NCI-H510A (cell line): Measurements from ENCODE around the gene ESYT2.
"Not testable (repeated sequence)": the region's sequence is repeated elsewhere in the genome, so short reads cannot be mapped to it uniquely, and the experiment has no call there.

Experiments used
- DNase-seq: peaks from one replicate; lab custom pipeline; 2025; lab: John Stamatoyannopoulos, UW

Gene ESYT2

GRCh38 chr7:158856883-158857668 is 27.8 kb upstream of the ESYT2 start:
- no peak for DNase-seq

DNA sequence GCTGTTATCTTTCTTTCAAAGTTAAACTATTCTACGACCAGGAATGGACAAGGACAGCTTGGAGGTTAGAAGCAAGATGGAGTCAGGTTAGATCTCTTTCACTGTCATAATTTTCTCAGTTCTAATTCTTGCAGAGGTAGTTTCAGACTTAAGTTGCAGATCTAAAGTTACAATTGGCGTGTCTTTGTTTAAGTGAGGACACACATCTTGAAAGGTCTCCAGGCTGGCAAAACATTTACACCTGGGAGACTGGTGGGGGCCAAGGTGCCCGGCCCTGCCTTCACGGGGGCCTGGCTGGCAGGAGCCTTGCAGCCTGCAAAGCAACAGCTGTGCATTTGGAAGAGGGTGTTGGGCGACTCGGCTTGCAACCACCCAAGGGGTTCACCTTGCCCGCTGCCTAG is 25.4 kb upstream of the ESYT2 start:
- no peak for DNase-seq

DNA sequence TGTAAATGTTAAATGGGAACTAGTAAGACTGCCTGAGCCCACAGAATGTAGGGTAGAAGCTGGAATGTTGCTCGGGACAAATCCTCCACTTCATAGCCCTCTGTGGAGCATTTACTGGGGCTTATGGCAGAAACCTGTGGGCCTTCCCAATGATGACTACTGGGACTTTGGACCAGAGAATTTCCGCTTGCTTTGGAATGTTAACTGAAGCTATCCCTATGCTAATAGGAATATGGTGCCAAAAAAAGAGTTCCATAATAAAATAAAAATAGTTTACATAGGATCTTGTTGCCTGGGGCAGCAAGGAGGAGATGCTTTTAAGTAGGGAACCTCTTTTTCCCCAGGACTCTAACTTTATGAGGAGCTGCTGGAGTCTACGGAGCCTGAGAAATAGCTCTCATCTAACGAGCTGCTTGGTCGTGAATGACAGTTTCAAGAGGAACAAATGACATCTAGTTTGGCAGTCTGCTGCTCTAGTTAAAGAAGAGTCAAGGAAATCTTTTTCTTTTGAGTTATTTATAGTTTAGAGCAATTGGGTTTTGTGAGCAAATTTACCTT is 21.3 kb upstream of the ESYT2 start:
- DNase-seq = no peak

- DNase-seq = peak; percentile 90
These were observed 20.6 kb upstream of the ESYT2 start for GRCh38 chr7:158849768-158850544.

GRCh38 chr7:158849442-158849767 is 20.1 kb upstream of the ESYT2 start:
- DNase-seq = no peak

DNA sequence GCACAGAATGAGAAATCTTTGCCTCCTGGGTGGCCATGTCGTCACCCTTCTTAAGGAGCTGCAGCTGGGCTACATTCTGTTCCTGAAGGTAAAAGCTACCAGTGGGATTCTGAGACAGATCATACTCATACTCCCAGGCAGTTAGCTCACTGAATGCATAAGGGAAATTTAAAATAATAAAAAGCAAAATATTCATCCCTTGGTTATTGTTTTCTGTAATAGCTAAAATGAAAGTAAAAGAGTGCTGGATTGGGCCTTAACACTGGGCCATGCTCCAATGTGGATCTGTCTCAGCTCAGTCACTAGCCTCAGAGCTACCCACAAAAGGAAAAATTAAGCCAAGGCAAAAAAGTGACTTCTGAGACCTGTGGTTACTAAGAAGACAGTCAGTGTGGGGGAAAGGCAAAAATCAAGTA is 18.1 kb upstream of the ESYT2 start:
- DNase-seq = no peak

DNA sequence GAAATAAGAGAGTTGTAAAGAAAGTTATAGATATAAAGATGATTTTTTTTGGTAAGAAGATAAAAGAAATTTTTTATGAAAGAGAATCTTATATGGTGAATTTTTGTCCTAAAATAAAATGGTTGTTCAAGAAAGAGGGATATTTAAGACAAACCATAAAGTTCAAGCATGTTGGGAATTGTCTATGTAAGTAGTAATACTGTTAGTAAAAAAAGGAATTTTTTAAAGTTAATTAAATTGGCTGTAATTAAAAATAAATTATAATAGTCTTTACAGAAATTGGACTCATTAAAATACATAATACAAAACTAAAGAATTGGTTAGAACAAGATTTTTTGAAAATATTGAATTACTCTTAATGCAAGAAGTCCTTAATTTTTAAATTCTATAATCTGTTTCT is 17.0 kb upstream of the ESYT2 start:
- DNase-seq = no peak

GRCh38 chr7:158843771-158844170 is 14.5 kb upstream of the ESYT2 start:
- no peak for DNase-seq

GRCh38 chr7:158842486-158842885 is 13.2 kb upstream of the ESYT2 start:
- peak; percentile 25 for DNase-seq

DNA sequence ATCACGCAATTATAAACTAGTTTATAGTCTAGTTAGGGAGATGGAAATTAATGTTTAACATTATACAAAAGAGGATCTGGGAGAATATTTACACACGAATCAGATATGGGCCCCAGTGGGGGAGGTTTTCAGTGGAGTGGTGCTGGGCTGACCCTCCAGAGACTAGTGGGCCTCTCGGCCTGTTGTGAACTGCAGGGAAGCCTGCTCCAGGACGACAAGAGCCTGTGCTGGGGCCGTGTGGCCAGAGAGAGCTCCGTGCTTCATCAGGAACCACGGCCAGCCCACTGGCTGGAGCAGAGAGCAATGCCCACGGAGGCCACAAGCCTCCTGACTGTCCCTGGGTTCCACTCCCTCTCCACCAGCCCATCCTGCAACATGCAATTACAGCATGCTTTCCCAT is 11.3 kb upstream of the ESYT2 start:
- DNase-seq = no peak

DNA sequence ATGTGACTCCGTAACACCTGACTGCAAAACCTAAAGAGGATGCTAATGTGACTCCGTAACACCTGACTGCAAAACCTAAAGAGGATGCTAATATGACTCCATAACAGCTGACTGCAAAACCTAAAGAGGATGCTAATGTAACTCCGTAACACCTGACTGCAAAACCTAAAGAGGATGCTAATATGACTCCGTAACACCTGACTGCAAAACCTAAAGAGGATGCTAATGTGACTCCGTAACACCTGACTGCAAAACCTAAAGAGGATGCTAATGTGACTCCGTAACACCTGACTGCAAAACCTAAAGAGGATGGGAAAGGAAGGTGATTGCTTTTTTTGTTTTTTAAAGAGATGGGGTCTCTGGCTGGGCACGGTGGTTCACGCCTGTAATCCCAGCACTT is 9.9 kb upstream of the ESYT2 start:
- not testable (repeated sequence) for DNase-seq

DNA sequence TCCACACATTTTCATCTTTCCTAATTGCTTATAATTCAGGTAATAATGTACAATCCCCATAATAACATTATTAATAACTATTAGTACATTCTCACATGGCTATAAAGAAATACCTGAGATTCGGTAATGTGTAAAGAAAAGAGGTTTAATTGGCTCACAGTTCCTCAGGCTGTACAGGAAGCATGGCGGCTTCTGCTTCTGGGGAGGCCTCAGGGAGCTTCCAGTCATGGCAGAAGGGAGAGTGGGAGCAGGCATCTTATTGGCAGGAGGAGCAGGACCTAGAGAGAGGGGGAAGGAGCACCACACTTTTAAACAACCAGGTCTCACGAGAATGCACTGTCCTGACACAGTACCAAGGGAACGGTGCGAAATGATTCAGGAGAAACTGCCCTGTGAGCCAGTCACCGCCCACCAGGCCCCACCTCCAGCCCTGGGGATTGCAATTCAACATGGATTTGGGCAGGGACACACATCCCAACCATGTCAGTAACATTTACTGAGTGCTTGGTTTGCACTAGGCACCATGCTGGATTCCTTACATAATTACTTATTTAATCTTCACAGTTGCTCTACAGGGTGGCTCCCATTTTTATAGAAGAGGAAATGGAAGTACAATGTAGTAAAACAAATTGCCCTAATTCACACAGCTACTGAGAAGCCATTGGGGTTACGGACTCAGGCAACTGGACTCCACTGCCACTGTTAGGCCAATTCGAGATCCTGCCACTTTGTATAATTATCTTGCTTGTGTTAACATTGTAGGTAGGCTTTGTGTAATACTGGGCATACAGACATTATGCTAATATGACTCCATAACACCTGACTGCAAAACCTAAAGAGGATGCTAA is 8.7 kb upstream of the ESYT2 start:
- DNase-seq = no peak

- DNase-seq = no peak
These were observed 7.4 kb upstream of the ESYT2 start for GRCh38 chr7:158836692-158837091.

- DNase-seq = no peak
These were observed 5.8 kb upstream of the ESYT2 start for GRCh38 chr7:158834878-158835784.

GRCh38 chr7:158832994-158833393 is 3.7 kb upstream of the ESYT2 start:
- DNase-seq = no peak

- DNase-seq = no peak
These were observed 2.4 kb upstream of the ESYT2 start for GRCh38 chr7:158831738-158832091.

DNA sequence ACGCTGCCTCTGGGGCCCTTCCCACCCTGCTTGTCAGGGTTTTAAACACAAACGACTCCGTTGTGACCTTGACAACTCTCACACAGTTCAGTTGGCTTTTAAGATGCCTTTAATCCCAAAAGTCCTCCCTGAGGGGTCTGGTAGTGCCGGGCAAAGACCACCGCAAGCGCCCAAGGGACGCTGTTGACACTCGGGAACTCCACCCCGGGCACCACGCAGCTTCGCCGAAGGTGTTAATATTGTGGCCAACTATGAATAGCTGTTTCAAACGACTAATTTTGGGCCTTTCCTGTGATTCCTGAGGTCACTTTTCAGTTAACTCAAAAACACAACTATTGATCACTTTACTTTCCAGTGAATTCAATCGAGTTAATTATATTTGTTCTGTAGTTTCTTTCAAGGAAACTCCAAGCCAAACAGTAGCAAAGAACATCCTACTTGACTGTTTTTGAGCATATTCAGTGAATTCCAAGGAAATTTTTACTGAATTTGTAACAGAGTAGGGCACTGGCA is 958 bp upstream of the ESYT2 start:
- no peak for DNase-seq

GRCh38 chr7:158829021-158829341 is 328 bp downstream of the ESYT2 start:
- DNase-seq = peak; percentile 59

GRCh38 chr7:158828133-158829020 is 932 bp downstream of the ESYT2 start:
- no peak for DNase-seq

GRCh38 chr7:158827411-158828132 is 1.7 kb downstream of the ESYT2 start:
- DNase-seq = no peak
